ENCODE measurements around the gene TGFBR3L. TPM values are rescaled to one million over a fixed set of nuclear protein-coding genes. Genes with fewer than 3 reads are reported as not detected.
A peak's percentile ranks its signal among the peaks of the same experiment; 100 is the strongest.

The TGFBR3L gene
- total and polyA plus RNA-seq, 4 donors = 0.25 to 0.77 TPM; not detected in 2

GRCh38 chr19:7871437-7872305 lies 43.0 kb upstream of the TGFBR3L start:
- Histone ChIP-seq H3K36me3 (ENCODE audit: control insufficient read depth in 4 of 4, insufficient read depth in 4 of 4, low read length in 4 of 4) (no peaks in the 10 kb centered on the region), H3K27ac (ENCODE audit: low read depth in 1 of 2, low read length in 1 of 2) (peak overlapping the region in 1 of 2 donors; percentile 71), H3K9ac (ENCODE audit: insufficient read depth in 1 of 2, low read length in 2 of 2) (no peak overlapping the region), H3K9me3 (ENCODE audit: control insufficient read depth in 4 of 4, insufficient read depth in 3 of 4, low read length in 3 of 4) (no peaks in the 10 kb centered on the region), H3K27me3 (ENCODE audit: control insufficient read depth in 3 of 3, insufficient read depth in 3 of 3, low read length in 2 of 3) (peaks cover 0 to 22% (median 16%) of the 10 kb centered on the region in 3 donors), H3K4me1 (ENCODE audit: control insufficient read depth in 5 of 5, insufficient read depth in 5 of 5, low read length in 5 of 5) (peaks cover 0 to 30% (median 12%) of the 10 kb centered on the region in 5 donors), H3K4me3 (no peak overlapping the region)
- WGBS, 2 donors = 7 to 9% methylated on average over 32 to 33 of the region's 33 CpGs
- DNase-seq (peak; percentile 84 to 92 (median 85)), ATAC-seq (ENCODE audit: insufficient read depth, low FRiP score) (peak; percentile 44)
- no peak for TF ChIP-seq CTCF (IDR thresholded peaks at IDR 0.05; ENCODE audit: control extremely low read depth, extremely low read depth)

GRCh38 chr19:7872306-7873204 lies 42.1 kb upstream of the TGFBR3L start:
- Histone ChIP-seq H3K4me3 (no peak overlapping the region), H3K27ac (ENCODE audit: low read depth in 1 of 2, low read length in 1 of 2) (peak overlapping the region in 1 of 2 donors; percentile 16)

More at GRCh38 chr19:7872306-7873204, 42.1 kb upstream of the TGFBR3L start:
- peaks cover 0 to 18% (median 16%) of the 10 kb centered on the region in 3 donors for H3K27me3 ChIP-seq (ENCODE audit: control insufficient read depth in 3 of 3, insufficient read depth in 3 of 3, low read length in 2 of 3)
- WGBS, 2 donors = 51 to 57% methylated on average over 45 to 47 of the region's 47 CpGs
- no peak overlapping the region for H3K9ac ChIP-seq (ENCODE audit: insufficient read depth in 1 of 2, low read length in 2 of 2)
- H3K9me3 ChIP-seq (ENCODE audit: control insufficient read depth in 4 of 4, insufficient read depth in 3 of 4, low read length in 3 of 4) = no peaks in the 10 kb centered on the region
- H3K4me1 ChIP-seq (ENCODE audit: control insufficient read depth in 5 of 5, insufficient read depth in 5 of 5, low read length in 5 of 5) = peaks cover 0 to 30% (median 12%) of the 10 kb centered on the region in 5 donors
- ATAC-seq (ENCODE audit: insufficient read depth, low FRiP score) (no peak), DNase-seq (no peak)
- H3K36me3 ChIP-seq (ENCODE audit: control insufficient read depth in 4 of 4, insufficient read depth in 4 of 4, low read length in 4 of 4) = no peaks in the 10 kb centered on the region
- TF ChIP-seq CTCF (IDR thresholded peaks at IDR 0.05; ENCODE audit: control extremely low read depth, extremely low read depth) = no peak

Measured in lung (tissue), 12 donors.